Measurements from ENCODE around the gene ACP2.
"Not testable (repeated sequence)": the region's sequence is repeated elsewhere in the genome, so short reads cannot be mapped to it uniquely, and the experiment has no call there.

ACP2 gene

DNA sequence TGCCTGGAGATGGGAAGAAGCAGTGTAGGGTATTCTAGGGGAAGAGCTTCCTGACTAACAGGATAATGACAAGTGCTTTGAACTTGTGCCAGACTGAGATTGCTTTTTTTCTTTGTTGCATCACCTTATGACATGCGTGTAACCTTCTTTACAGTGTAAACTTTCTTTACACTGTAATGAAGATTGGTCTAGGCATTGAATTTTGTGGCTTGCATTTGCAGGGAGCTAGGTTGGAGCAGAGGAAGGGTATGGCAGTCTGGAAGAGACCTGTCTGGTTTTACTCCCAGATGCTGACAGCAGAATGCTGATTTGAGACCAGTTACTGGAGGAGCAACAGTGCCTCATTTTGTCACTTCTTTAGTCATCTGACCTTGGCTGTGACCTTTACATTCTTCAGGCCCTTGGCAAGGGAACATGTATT, 28.2 kb downstream of the ACP2 start:
- no peaks in the 10 kb centered on the region for H3K9me3 Mint-ChIP-seq
- H3K36me3 Mint-ChIP-seq (ENCODE audit: low read depth): peaks cover 92% of the 10 kb centered on the region
- H3K27me3 Mint-ChIP-seq: no peaks in the 10 kb centered on the region
- peak overlapping the region; percentile 65 for H3K27ac Mint-ChIP-seq
- H3K4me3 Mint-ChIP-seq: no peak overlapping the region
- H3K4me1 Mint-ChIP-seq (ENCODE audit: low read depth): peaks cover 49% of the 10 kb centered on the region
- intact Hi-C loops (cut with micrococcal nuclease): no loop called here

DNA sequence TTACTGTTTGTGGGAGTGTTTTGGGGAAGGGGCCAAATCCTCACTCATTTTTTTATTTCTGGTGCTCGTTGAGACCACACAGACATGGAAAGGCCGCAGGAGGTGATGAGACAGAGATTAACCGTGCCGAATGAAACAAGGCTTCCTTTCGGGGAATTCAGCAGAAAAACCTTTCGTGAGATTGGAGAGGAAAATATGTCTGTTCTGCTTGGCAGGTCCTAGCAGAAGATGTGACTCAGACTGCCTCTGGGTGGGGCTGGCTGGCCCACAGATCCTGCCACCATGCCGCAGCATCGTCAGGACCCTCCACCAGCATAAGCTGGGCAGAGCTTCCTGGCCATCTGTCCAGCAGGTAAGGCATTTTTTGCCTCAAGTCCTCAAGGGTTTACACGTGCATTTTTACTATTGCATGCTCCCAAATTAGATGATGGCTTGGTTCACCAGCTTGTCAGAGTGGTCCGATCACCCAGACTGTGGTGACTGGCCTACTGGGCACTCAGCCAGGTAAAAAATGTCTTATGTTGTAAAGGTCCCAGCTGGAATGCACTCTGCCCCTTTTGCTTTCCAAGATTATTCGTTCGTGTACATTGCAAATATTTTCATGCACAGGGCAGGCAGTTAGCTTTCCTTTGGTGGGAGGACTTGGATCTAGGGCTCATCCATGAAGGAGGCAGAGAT, 32.4 kb downstream of the ACP2 start:
- no peaks in the 10 kb centered on the region for H3K9me3 Mint-ChIP-seq
- H3K27me3 Mint-ChIP-seq: no peaks in the 10 kb centered on the region
- H3K27ac Mint-ChIP-seq: peak overlapping the region; percentile 96
- peaks cover 44% of the 10 kb centered on the region for H3K4me1 Mint-ChIP-seq (ENCODE audit: low read depth)
- intact Hi-C loops (cut with micrococcal nuclease): loop anchor here (5.0 kb wide), 1 partner anchor 41 kb away; the partner anchor contains the start of gene NR1H3
- H3K4me3 Mint-ChIP-seq: peak overlapping the region; percentile 98
- H3K36me3 Mint-ChIP-seq (ENCODE audit: low read depth): peaks cover 68% of the 10 kb centered on the region

DNA sequence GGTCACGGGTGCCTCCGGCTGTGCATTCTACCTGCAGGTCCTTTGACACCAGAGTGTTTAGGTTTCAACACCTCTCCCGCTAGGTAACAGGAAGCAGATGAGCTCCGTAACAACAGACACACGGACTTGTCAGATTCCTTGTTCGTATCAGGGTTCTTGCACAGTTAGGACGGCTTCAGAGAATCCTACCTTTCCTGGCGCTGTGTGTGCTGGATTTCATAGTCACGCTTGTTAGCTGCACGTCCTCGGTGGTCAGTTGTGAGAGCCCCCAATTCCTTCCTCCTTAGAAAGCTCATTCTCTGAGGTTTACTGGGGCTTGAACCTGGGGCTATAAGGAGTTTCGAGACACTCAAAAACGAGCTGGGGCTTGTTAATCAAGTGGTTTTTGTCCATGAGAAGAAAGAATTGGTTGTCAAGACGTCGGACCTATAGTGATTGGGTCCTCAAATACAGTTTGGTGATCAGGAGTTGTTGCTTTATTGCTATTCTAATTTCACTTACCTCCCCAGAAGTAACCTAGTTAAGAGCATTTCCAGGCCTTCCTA, 33.2 kb downstream of the ACP2 start:
- H3K27me3 Mint-ChIP-seq: no peaks in the 10 kb centered on the region
- peaks cover 44% of the 10 kb centered on the region for H3K4me1 Mint-ChIP-seq (ENCODE audit: low read depth)
- H3K36me3 Mint-ChIP-seq (ENCODE audit: low read depth): peaks cover 60% of the 10 kb centered on the region
- peak overlapping the region; percentile 96 for H3K27ac Mint-ChIP-seq
- peak overlapping the region; percentile 98 for H3K4me3 Mint-ChIP-seq
- intact Hi-C loops (cut with micrococcal nuclease): loop anchor here (5.0 kb wide), 1 partner anchor 42 kb away; the partner anchor contains the start of gene NR1H3
- no peaks in the 10 kb centered on the region for H3K9me3 Mint-ChIP-seq

DNA sequence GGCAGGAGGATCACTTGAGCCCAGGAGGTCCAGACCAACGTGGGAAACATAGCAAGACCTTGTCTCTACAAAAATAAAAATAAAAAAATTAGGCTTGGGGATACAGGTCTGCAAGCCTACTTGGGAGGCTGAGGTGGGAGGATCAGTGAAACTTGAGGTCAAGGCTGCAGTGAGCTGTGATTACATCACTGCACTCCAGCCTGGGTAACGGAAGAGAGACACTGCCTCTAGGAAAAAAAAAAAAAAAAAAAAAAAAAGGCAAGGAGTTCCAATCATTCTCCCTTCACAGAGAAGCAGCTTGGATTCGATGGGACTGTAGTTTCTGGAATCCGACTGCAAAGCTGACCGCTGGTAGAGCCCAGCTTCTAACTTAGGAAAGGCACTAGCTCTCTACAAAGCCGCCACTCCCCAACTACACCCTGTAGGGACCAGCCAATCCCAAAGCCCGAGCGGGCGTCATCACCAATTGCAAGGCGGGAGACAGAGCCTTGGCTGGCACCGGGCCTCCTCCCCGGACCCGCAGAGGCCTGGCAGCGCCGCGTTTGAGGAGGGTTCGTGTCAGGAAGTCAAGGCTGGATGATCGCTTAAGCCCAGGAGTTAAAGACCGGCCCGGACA, 34.6 kb downstream of the ACP2 start:
- H3K9me3 Mint-ChIP-seq: no peaks in the 10 kb centered on the region
- peaks cover 38% of the 10 kb centered on the region for H3K4me1 Mint-ChIP-seq (ENCODE audit: low read depth)
- no peaks in the 10 kb centered on the region for H3K27me3 Mint-ChIP-seq
- peak overlapping the region; percentile 96 for H3K27ac Mint-ChIP-seq
- H3K36me3 Mint-ChIP-seq (ENCODE audit: low read depth): peaks cover 46% of the 10 kb centered on the region
- peak overlapping the region; percentile 98 for H3K4me3 Mint-ChIP-seq
- intact Hi-C loops (cut with micrococcal nuclease): loop anchor here (1.0 kb wide), 2 partner anchors 37 to 55 kb away; no protein-coding TSS in a partner anchor

- H3K27ac Mint-ChIP-seq: no peak overlapping the region
- intact Hi-C loops (cut with micrococcal nuclease): no loop called here
- no peaks in the 10 kb centered on the region for H3K9me3 Mint-ChIP-seq
- peaks cover 30% of the 10 kb centered on the region for H3K4me1 Mint-ChIP-seq (ENCODE audit: low read depth)
- peaks cover under 1% of the 10 kb centered on the region for H3K27me3 Mint-ChIP-seq
- H3K4me3 Mint-ChIP-seq: no peak overlapping the region
- peaks cover 35% of the 10 kb centered on the region for H3K36me3 Mint-ChIP-seq (ENCODE audit: low read depth)
These were observed 35.7 kb downstream of the ACP2 start for GRCh38 chr11:47212938-47213337.

DNA sequence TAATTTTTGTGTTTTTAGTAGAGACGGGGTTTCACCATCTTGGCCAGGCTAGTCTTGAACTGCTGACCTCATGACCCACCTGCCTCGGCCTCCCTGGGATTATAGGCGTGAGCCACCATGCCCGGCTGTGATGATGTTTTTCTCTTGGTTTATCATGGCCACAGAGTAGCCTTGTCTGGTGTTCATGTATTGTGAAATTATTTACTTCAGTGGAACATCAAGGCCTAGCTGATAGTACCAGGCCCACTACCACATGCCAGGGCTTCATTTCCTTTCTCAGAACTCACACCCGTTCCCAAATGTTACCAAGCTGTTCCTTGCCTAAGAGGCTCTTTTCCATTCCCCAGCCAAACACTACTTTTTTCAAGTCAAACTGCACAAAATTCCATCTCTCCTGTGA, 40.0 kb downstream of the ACP2 start:
- Mint-ChIP-seq H3K27me3 (peaks cover 6% of the 10 kb centered on the region), H3K36me3 (ENCODE audit: low read depth) (no peaks in the 10 kb centered on the region), H3K4me3 (no peak overlapping the region), H3K4me1 (ENCODE audit: low read depth) (no peaks in the 10 kb centered on the region), H3K27ac (no peak overlapping the region), H3K9me3 (no peaks in the 10 kb centered on the region)
- intact Hi-C loops (cut with micrococcal nuclease): no loop called here

- H3K4me1 Mint-ChIP-seq (ENCODE audit: low read depth); intact Hi-C loops (cut with micrococcal nuclease); H3K36me3 Mint-ChIP-seq (ENCODE audit: low read depth); H3K27ac Mint-ChIP-seq; H3K9me3 Mint-ChIP-seq; H3K27me3 Mint-ChIP-seq; H3K4me3 Mint-ChIP-seq: not testable (repeated sequence)
These were observed 40.5 kb downstream of the ACP2 start for GRCh38 chr11:47208008-47208552.

DNA sequence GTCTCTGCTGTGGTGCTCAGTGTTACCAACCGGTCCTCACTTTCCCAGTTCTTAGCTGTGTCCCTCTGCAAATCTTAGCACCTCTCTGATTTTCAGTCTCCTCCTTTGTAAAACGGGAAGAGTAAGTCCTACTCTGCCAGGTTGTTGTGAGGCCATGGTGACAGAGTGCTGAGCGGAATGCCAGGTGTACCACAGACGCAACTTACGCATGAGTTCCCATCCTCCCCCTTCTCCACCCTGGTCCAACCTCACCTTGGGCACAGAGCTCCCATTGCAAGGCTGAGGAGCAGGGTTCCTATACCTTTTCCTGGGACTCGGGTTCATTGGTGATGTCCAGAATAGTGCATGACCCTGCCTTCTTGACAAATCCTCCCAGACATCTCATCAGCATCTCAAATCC, 41.2 kb downstream of the ACP2 start:
- H3K36me3 Mint-ChIP-seq (ENCODE audit: low read depth): no peaks in the 10 kb centered on the region
- no peaks in the 10 kb centered on the region for H3K9me3 Mint-ChIP-seq
- H3K27ac Mint-ChIP-seq: no peak overlapping the region
- intact Hi-C loops (cut with micrococcal nuclease): no loop called here
- H3K4me3 Mint-ChIP-seq: no peak overlapping the region
- no peaks in the 10 kb centered on the region for H3K4me1 Mint-ChIP-seq (ENCODE audit: low read depth)
- H3K27me3 Mint-ChIP-seq: peaks cover 6% of the 10 kb centered on the region

- H3K4me3 Mint-ChIP-seq; intact Hi-C loops (cut with micrococcal nuclease); H3K4me1 Mint-ChIP-seq (ENCODE audit: low read depth); H3K36me3 Mint-ChIP-seq (ENCODE audit: low read depth); H3K27ac Mint-ChIP-seq; H3K9me3 Mint-ChIP-seq; H3K27me3 Mint-ChIP-seq: not testable (repeated sequence)
These were observed 42.0 kb downstream of the ACP2 start for GRCh38 chr11:47206577-47206976.

GRCh38 chr11:47204637-47204989, 44.0 kb downstream of the ACP2 start:
- Mint-ChIP-seq H3K36me3 (ENCODE audit: low read depth) (no peaks in the 10 kb centered on the region), H3K4me3 (no peak overlapping the region), H3K9me3 (no peaks in the 10 kb centered on the region), H3K27me3 (peaks cover 14% of the 10 kb centered on the region), H3K27ac (no peak overlapping the region), H3K4me1 (ENCODE audit: low read depth) (no peaks in the 10 kb centered on the region)
- intact Hi-C loops (cut with micrococcal nuclease): no loop called here

- intact Hi-C loops (cut with micrococcal nuclease): no loop called here
- Mint-ChIP-seq H3K36me3 (ENCODE audit: low read depth) (no peaks in the 10 kb centered on the region), H3K9me3 (no peaks in the 10 kb centered on the region)
These were observed 46.0 kb downstream of the ACP2 start for GRCh38 chr11:47202576-47202975.

GRCh38 chr11:47201015-47201414, 47.6 kb downstream of the ACP2 start:
- intact Hi-C loops (cut with micrococcal nuclease): no loop called here
- Mint-ChIP-seq H3K4me1 (ENCODE audit: low read depth) (no peaks in the 10 kb centered on the region), H3K27me3 (peaks cover 24% of the 10 kb centered on the region), H3K9me3 (no peaks in the 10 kb centered on the region), H3K4me3 (no peak overlapping the region), H3K27ac (no peak overlapping the region), H3K36me3 (ENCODE audit: low read depth) (no peaks in the 10 kb centered on the region)

More at GRCh38 chr11:47202576-47202975, 46.0 kb downstream of the ACP2 start:
- Mint-ChIP-seq H3K27ac (no peak overlapping the region), H3K4me3 (no peak overlapping the region), H3K4me1 (ENCODE audit: low read depth) (no peaks in the 10 kb centered on the region), H3K27me3 (peaks cover 23% of the 10 kb centered on the region)

- H3K4me1 Mint-ChIP-seq (ENCODE audit: low read depth); H3K9me3 Mint-ChIP-seq; intact Hi-C loops (cut with micrococcal nuclease): not testable (repeated sequence)
These were observed 50.5 kb downstream of the ACP2 start for GRCh38 chr11:47198161-47198560.

DNA sequence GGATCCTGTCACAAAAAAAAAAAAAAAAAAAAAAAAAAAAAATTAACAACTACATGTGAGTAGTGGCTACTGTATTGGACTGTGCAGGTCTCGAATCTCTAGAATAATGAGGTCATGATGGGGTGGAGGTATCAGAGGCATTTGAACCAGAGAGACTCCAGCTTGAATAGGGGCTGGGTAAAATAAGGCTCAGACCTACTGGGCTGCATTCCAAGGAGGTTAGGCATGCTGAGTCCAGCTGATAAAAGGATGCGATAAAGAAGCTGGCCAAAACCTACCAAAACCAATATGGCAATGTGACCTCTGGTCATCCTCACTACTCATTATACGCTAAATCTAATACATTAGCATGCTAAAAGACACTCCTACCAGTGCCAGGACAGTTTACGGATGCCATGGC, 56.5 kb downstream of the ACP2 start:
- peaks cover 7% of the 10 kb centered on the region for H3K4me1 Mint-ChIP-seq (ENCODE audit: low read depth)
- H3K27me3 Mint-ChIP-seq: peaks cover 52% of the 10 kb centered on the region
- no peaks in the 10 kb centered on the region for H3K9me3 Mint-ChIP-seq
- no peaks in the 10 kb centered on the region for H3K36me3 Mint-ChIP-seq (ENCODE audit: low read depth)
- intact Hi-C loops (cut with micrococcal nuclease): no loop called here
- H3K27ac Mint-ChIP-seq: no peak overlapping the region
- H3K4me3 Mint-ChIP-seq: no peak overlapping the region

More at GRCh38 chr11:47198161-47198560, 50.5 kb downstream of the ACP2 start:
- not testable (repeated sequence) for H3K27ac Mint-ChIP-seq; H3K36me3 Mint-ChIP-seq (ENCODE audit: low read depth); H3K4me3 Mint-ChIP-seq
- peaks cover 27% of the 10 kb centered on the region for H3K27me3 Mint-ChIP-seq
